GM23338 (cell line): ENCODE results near the gene TRIM58. TPM values are rescaled to one million over a fixed set of nuclear protein-coding genes. Genes with fewer than 3 reads are reported as not detected.

Source experiments
- ATAC-seq: fragments of 200-7000 bp; cut with Tn5 transposase; 3 replicates; pipeline ENCODE4 v1.9.1; 2020
- DNase-seq: peaks from one replicate; pipeline ENCODE4 v3.0.0-alpha.2; 2015; ENCODE audit warnings: low spot score
- H2AFZ ChIP-seq: fragments of 200-600 bp; sonication (generic); 2 replicates; pipeline ENCODE4 v1.8.0; 2016; ENCODE audit warnings: antibody characterized with exemption, mild to moderate bottlenecking, moderate library complexity
- H3F3A ChIP-seq: fragments of 200-600 bp; sonication (generic); replicated peaks from 2 replicates; pipeline ENCODE4 v1.8.0; 2017; ENCODE audit warnings: antibody characterized with exemption, mixed run types, low read depth
- H3K27ac ChIP-seq: fragments of 200-600 bp; sonication (generic); 2 replicates; pipeline ENCODE4 v1.6.1; 2016; ENCODE audit warnings: low read depth
- H3K27me3 ChIP-seq: fragments of 200-600 bp; sonication (generic); 2 replicates; pipeline ENCODE4 v1.8.0; 2016; ENCODE audit warnings: mild to moderate bottlenecking, mixed run types, moderate library complexity; ENCODE audit not compliant: insufficient read depth
- H3K36me3 ChIP-seq: fragments of 200-600 bp; sonication (generic); 2 replicates; pipeline ENCODE4 v1.8.0; 2016; ENCODE audit warnings: mild to moderate bottlenecking; ENCODE audit not compliant: insufficient read depth
- H3K4me1 ChIP-seq: fragments of 200-600 bp; sonication (generic); 2 replicates; pipeline ENCODE4 v1.8.0; 2016; ENCODE audit warnings: mild to moderate bottlenecking, moderate library complexity; ENCODE audit not compliant: insufficient read depth
- H3K4me2 ChIP-seq: fragments of 200-600 bp; sonication (generic); 2 replicates; pipeline ENCODE4 v1.7.1; 2017; ENCODE audit warnings: mixed run types
- H3K4me3 ChIP-seq: fragments of 200-600 bp; sonication (generic); 2 replicates; pipeline ENCODE4 v1.6.1; 2016; ENCODE audit warnings: mixed run types
- H3K79me2 ChIP-seq: fragments of 200-600 bp; sonication (generic); replicated peaks from 2 replicates; pipeline ENCODE4 v1.8.0; 2017; ENCODE audit warnings: mild to moderate bottlenecking; ENCODE audit not compliant: insufficient read depth
- H3K9me2 ChIP-seq: fragments of 200-600 bp; sonication (generic); 2 replicates; pipeline ENCODE4 v1.8.0; 2017; ENCODE audit not compliant: insufficient read depth
- H4K20me1 ChIP-seq: fragments of 200-600 bp; sonication (generic); replicated peaks from 2 replicates; pipeline ENCODE4 v1.8.0; 2017; ENCODE audit warnings: mild to moderate bottlenecking; ENCODE audit not compliant: insufficient read depth
- H3K27ac Mint-ChIP-seq: 2 replicates; pipeline ENCODE4 v1.8.0; 2020; ENCODE audit warnings: inconsistent platforms, mild to moderate bottlenecking, moderate library complexity, mixed read lengths
- H3K27me3 Mint-ChIP-seq: 3 replicates; pipeline ENCODE4 v1.8.0; 2022; ENCODE audit warnings: low read depth, mild to moderate bottlenecking, moderate library complexity, mixed read lengths, inconsistent platforms; ENCODE audit not compliant: insufficient read depth, poor library complexity
- H3K36me3 Mint-ChIP-seq: 3 replicates; pipeline ENCODE4 v1.8.0; 2021; ENCODE audit warnings: low read depth, mild to moderate bottlenecking, inconsistent platforms, moderate library complexity, mixed read lengths
- H3K4me1 Mint-ChIP-seq: 3 replicates; pipeline ENCODE4 v1.8.0; 2020; ENCODE audit warnings: mild to moderate bottlenecking, inconsistent platforms, mixed read lengths
- H3K4me3 Mint-ChIP-seq: 3 replicates; pipeline ENCODE4 v1.8.0; 2021; ENCODE audit warnings: moderate library complexity, mild to moderate bottlenecking, inconsistent platforms, mixed read lengths
- H3K9me3 Mint-ChIP-seq: 3 replicates; pipeline ENCODE4 v1.8.0; 2020; ENCODE audit warnings: moderate library complexity, mild to moderate bottlenecking, inconsistent platforms, mixed read lengths
- CREB1 ChIP-seq: fragments of 250-450 bp; sonication (Bioruptor Pico); IDR thresholded peaks from 2 replicates; pipeline ENCODE4 v1.5.0; 2020; ENCODE audit warnings: low read depth, mild to moderate bottlenecking, moderate library complexity
- CTCF ChIP-seq, 2 experiments: fragments of 200-600 bp in 1 of 2; sonication (generic) in 1 of 2; conservative IDR thresholded peaks; 2 replicates each; pipeline versions ENCODE4 v1.5.1 to v1.6.1; 2016 to 2017; ENCODE audit warnings: antibody characterized with exemption in 2 of 2, low read depth in 2 of 2, mild to moderate bottlenecking in 2 of 2, moderate library complexity in 1 of 2
- ETS1 ChIP-seq: IDR thresholded peaks from 2 replicates; pipeline ENCODE4 v1.6.1; 2016; ENCODE audit warnings: antibody characterized with exemption
- EZH2 ChIP-seq: fragments of 200-600 bp; sonication (generic); IDR thresholded peaks from one replicate; pipeline ENCODE4 v1.8.0; 2017; ENCODE audit warnings: antibody characterized with exemption, mild to moderate bottlenecking, low read depth; ENCODE audit not compliant: unreplicated experiment
- EZH2phosphoT487 ChIP-seq: fragments of 200-600 bp; sonication (generic); IDR thresholded peaks from one replicate; pipeline ENCODE4 v1.8.1; 2018; ENCODE audit warnings: antibody characterized with exemption; ENCODE audit not compliant: unreplicated experiment
- JUNB ChIP-seq: IDR thresholded peaks from one replicate; pipeline ENCODE4 v1.6.1; 2016; ENCODE audit warnings: antibody characterized with exemption; ENCODE audit not compliant: unreplicated experiment
- NANOG ChIP-seq: IDR thresholded peaks from 2 replicates; pipeline ENCODE4 v1.6.1; 2016; ENCODE audit warnings: antibody characterized with exemption, borderline replicate concordance
- POLR2AphosphoS5 ChIP-seq: IDR thresholded peaks from 2 replicates; pipeline ENCODE4 v1.6.1; 2016; ENCODE audit warnings: antibody characterized with exemption, low read depth
- REST ChIP-seq: IDR thresholded peaks from one replicate; pipeline ENCODE4 v1.6.1; 2018; ENCODE audit warnings: antibody characterized with exemption; ENCODE audit not compliant: unreplicated experiment
- STAT1 ChIP-seq: IDR thresholded peaks from one replicate; pipeline ENCODE4 v1.6.1; 2016; ENCODE audit warnings: antibody characterized with exemption; ENCODE audit not compliant: unreplicated experiment
- ZNF114 ChIP-seq: fragments of 250-450 bp; sonication (Bioruptor Pico); IDR thresholded peaks from 2 replicates; pipeline ENCODE4 v1.5.0; 2020; ENCODE audit warnings: mild to moderate bottlenecking, moderate library complexity
- ZNF331 ChIP-seq: fragments of 250-450 bp; sonication (Bioruptor Pico); IDR thresholded peaks from 2 replicates; pipeline ENCODE4 v1.5.0; 2020; ENCODE audit warnings: low read depth, mild to moderate bottlenecking, moderate library complexity
- ZNF462 ChIP-seq: fragments of 250-450 bp; sonication (Bioruptor Pico); IDR thresholded peaks from 2 replicates; pipeline ENCODE4 v1.5.0; 2020; ENCODE audit warnings: mild to moderate bottlenecking, moderate library complexity
- polyA plus RNA-seq: library from polyadenylated mRNA; unstranded; fragments of >200 nt; fragmentation: Nextera tagmentation; extraction: Ambion mirVana; gene quantifications from 2 replicates; pipeline ENCODE4 v1.2.1, GENCODE V29; 2016
- total RNA-seq: library from RNA; depleted of rRNA; stranded (reverse); fragments of >200 nt; shearing (Covaris generic); gene quantifications from 2 replicates; pipeline ENCODE4 v1.2.3, GENCODE V29; 2014

Gene TRIM58
- total and polyA plus RNA-seq, 2 experiments from 2014 or later: 2.4 to 3.4 TPM

GRCh38 chr1:247848346-247848745 lies 8.6 kb upstream of the TRIM58 start:
- H3K27me3 ChIP-seq: no peaks in the 10 kb centered on the region
- peaks cover 2% of the 10 kb centered on the region; the same call in 1 of the 3 replicates for H3K4me1 Mint-ChIP-seq
- H3K4me1 ChIP-seq: peaks cover 20% of the 10 kb centered on the region
- ATAC-seq: no peak
- H4K20me1 ChIP-seq: no peaks in the 10 kb centered on the region
- no peak overlapping the region for H3K27ac ChIP-seq
- peaks cover 5% of the 10 kb centered on the region; the same call in 1 of the 3 replicates for H3K36me3 Mint-ChIP-seq
- H3K79me2 ChIP-seq: no peaks in the 10 kb centered on the region
- no peaks in the 10 kb centered on the region for H3K27me3 Mint-ChIP-seq
- no peak overlapping the region for H3K4me3 Mint-ChIP-seq
- H3K9me2 ChIP-seq: no peaks in the 10 kb centered on the region
- peaks cover 49% of the 10 kb centered on the region for H3K9me3 Mint-ChIP-seq
- no peak for DNase-seq
- H3F3A ChIP-seq: no peaks in the 10 kb centered on the region
- H3K4me2 ChIP-seq: no peak overlapping the region
- TF ChIP-seq POLR2AphosphoS5 (no peak), CTCF (conservative IDR thresholded peaks at IDR 0.05; ENCODE audit: low read depth in 2 of 2) (no peak), EZH2phosphoT487 (no peak), ETS1 (no peak), NANOG (no peak), ZNF331 (no peak), JUNB (no peak), ZNF114 (no peak), STAT1 (no peak), REST (no peak), ZNF462 (CRISPR knock-in tag) (no peak), EZH2 (no peak), CREB1 (CRISPR knock-in tag) (no peak)
- H3K27ac Mint-ChIP-seq: no peak overlapping the region
- no peak overlapping the region for H3K4me3 ChIP-seq
- no peak overlapping the region for H2AFZ ChIP-seq
- H3K36me3 ChIP-seq: no peaks in the 10 kb centered on the region
